HG03442 (cell line): ENCODE data around the gene SRGN.

Experiments used
- ATAC-seq: cut with Tn5 transposase; IDR thresholded peaks from one replicate; pipeline ENCODE4 v1.9.1; 2021; ENCODE audit warnings: mild to moderate bottlenecking, moderate library complexity; ENCODE audit not compliant: unreplicated experiment

The SRGN gene

DNA sequence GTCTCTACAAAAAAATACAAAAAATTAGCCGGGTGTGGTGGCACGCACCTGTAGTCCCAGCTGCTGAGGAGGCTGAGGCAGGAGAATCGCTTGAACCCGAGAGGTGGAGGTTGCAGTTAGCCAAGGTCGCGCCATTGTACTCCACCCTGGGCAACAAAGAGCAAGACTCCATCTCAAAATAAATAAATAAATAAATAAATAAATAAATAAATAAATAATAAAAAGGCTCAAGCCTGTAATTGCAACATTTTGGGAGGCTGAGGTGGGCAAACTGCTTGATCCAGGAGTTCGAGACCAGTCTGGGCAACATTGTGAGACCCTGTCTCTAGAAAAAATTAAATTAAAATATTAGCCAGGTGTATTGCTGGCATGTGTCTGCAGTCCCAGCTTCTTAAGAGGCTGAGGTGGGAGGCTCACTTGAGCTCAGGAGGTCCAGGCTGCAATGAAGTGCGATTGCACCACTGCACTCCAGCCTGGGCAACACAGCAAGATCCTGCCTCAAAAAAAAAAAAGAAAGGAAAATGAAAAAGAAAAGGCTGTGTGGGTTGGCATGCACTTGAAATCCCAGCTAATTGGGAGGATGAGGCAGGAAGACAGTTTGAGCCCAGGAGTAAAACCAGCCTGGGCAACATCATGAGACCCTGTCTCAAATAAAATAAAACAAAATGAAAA, 27.6 kb upstream of the SRGN start:
- ATAC-seq = no peak

DNA sequence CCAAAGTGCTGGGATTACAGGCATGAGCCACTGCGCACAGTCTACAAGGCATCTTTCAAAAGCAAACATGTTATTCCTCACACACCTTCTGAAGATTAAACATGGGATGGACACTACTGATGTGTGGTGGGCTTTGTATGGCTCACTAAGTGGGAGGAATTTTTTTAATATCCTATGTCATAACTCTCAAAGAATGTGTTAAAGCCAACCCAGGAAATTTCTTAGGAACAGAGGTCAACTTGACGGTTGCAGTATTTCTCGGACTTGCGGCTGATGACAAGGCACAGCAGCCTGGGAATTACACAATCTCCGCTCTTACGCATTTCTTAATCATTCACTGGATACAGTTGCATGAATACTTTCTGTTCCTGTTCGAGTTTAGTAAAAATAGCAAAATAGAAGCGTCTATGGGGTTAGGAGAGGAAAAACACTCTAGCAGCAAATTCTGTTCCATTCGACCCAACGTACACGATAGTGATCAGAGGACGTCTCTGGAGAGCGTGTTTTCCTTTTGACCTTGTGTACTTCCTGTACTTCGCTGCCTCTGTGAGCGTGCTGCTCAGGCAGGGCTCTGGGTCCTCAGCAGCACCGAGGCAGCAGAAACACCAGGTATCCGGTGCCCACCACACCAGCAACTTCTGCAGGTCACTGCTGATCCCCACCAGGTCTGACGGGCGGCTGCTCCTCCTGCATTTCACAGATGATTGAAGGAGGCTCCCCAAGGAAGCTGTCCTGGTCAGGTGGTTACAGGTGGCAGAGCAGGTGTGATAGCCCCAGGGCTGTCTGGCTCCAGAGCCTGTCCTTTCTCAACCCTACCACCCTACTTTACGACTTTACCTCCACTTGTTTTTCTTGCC, 26.4 kb upstream of the SRGN start:
- peak; percentile 36 for ATAC-seq

DNA sequence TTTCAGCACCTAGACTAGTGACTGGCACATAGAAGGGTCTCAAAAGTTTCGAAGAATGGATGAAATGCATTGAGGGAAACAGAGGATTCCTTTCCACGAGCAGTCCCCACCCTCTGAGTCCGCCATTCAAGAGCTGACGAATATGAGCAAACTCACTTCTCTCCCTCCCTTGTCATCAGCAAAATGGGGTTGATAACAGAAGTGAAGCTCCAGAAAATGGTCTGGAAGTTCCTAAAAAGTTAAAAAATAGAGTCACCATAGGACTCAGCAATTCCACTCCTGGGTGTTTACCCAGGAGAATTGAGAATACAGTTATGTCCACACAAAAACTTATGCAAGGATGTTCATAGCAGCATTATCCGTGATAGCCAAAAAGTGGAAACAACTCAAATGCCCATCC, 25.0 kb upstream of the SRGN start:
- no peak for ATAC-seq

DNA sequence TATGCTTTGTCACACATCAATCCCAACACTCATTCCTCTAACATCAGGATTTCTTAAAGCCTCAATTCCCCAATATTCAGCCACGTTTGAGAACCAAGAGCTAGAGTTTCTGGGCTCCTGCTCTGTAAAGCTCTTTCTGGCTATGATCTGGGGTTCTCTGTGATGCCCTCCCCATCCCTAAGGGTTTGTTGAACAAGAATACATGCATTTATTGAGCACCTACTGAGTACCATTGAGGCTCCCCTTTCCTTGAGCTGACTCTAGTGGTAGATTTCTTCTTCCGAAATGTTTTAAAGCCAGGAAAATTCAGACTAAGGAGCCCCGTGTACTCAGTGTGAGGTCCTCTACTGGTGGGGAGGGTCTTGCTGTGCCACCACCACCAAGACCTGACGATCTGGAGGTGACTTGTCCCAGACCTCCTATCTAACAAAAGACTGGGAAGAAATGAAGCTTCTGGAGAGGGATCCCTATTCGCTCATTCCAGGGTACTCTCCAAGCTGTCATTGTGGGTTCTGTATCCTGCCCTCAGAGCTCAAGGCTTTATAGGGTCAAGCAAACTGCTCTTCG, 23.1 kb upstream of the SRGN start:
- no peak for ATAC-seq

DNA sequence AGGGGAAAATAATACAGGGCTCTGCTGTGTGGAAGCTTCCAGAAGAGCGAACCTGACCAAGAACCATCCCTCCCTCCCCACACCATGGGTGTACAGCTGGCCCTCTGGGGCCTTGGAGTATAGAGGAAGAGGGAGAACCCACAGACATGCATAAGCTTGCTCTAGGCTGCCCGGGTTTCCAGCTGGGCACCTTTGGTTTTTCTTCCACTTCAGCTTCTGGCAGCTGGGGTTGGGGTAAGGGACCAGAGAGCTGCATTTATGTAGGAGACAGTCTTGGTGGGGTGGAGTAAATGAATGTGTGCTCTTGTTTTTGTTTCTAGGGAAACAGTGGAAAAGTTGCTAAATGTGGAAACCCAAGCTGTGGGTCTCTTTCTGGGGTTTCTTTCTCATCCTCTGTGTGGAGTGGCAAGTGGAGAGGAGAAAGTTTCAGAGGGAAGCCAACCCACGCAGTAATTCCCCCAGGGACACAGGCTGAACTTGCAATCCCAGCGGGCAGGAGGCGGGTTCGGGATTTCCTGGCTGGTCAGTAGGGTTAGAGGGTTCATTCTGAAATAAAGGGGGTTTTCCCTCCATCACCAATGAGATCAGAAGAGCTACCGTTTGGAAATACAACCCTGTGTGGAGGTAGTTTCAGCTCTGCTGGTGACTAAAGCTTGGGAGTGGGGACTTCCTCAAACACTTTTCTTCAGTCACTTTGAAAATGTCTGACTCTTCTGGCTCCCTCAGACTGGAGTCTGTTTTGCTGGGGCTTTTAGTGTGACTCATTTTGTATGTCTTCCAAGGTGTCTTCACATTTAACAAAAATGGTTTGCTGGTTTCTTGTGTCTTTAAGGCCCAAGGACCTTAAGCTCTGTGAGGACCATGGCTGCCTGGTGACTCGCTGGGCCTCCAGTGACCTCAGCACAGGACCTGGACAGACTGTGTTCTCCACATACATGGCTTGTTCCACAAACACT, 22.2 kb upstream of the SRGN start:
- ATAC-seq = peak; percentile 57

DNA sequence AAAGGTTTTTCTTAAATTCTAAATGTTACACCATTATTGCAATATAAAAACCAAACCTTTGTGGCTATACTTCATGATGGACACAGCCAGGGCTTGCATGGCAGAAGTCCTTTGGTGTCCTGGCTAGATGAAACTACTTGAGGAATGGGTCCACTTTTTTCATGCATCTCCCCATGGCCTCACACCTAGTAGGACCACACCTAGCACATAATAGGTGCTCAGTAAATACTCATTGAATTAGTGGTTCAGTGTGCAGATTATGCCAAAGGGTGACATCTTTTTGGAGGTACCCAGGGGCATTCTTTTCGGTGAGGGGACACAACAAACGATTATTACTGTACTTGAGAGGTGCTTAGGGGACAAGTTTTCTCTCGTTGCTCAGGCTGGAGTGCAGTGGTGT, 20.7 kb upstream of the SRGN start:
- ATAC-seq = no peak

DNA sequence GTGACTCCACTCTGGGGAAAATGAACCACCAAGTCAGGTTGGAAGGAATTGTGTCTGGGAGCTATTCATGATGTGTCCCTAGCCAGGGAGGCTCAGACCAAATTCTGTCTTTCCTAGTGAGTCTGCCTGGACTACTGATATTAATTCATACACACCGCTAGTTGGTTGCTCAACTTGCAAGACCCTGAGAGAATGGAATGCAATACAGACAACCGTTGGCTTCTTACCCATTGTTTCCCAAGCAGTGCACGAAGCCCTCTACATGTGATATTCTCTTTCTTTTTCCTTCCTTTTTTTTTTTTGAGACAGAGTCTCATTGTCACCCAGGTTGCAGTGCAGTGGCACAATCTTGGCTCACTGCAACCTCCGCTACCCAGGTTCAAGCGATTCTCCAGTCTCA, 19.4 kb upstream of the SRGN start:
- no peak for ATAC-seq

DNA sequence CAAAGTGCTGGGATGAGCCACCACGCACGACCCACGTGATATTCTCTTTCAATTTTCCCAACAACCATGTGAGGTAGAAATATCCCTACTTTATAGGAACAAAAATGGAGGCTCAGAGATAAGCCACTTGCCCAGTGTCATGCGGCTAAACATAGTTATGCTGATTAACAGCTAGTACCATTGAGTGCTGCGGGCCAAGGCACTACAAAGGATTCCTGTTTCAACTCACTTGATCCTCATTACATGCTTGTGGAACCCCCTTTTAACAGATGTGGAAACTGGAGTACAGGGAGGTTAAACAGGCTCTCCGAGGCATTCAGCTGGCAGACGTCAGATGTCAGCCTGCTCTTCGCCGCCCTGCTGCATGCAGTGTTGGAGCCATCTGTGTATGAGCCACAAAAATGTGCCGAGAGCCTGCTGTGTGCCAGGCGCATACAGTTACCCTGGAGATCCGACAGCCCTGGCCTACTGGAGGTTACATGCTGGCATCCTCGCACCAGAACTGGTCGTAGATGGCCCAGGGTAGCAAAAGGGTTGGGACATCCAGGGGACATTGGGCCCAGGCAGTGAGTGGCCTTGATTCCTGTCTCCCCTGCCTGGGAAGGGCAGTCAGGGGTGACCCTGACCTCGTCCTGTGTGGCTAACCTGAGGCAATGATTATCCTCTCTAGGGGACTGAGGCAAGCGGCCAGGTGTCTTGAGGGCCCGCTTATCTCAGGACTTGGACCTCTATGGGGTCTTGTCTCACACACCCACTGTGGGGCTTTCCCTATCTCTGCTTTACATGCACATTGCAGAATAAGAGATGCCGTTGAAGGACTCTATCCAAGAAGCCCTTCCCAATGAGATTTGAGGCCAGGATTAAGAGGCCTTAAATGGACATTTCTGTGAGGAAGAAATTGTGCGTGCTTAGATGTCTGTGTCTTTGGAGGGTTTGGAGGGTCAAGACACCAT, 18.5 kb upstream of the SRGN start:
- ATAC-seq = no peak

DNA sequence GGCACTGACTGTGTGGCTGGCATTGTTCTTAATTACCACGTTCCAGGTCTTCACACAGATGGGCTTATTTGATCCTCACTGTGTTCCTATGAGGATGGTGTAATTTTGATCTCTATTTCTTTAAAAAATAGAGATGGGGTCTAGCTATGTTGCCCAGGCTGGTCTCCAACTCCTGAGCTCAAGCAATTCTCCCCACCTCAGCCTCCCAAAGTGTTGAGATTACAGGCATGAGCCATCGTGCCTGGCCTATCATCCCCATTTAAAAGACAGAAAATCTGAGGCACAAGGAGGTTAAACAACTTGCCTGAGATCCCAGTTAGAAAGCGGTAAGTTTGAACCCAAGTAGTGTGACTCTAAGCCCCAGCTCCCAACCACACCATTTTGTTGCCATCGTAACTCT, 17.0 kb upstream of the SRGN start:
- no peak for ATAC-seq

DNA sequence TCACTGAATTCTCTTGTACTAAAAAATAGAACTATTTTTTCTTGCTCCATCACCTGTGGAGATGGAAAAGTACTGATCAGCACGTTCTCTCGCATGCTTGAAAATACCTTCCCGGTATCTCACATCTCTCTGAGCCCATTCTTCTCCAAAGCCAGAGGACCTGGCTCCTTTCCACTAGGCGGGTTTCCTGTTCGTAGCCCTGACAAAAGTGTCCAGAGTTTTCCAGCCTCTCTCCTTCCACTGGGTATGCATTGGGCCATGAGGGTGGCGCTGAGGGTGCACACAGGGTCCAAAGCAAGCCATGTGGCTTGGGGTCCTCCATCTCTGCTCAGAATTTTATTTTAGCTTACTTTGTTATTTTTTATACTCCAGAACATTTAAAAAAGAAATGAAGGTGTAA, 16.3 kb upstream of the SRGN start:
- ATAC-seq = no peak

DNA sequence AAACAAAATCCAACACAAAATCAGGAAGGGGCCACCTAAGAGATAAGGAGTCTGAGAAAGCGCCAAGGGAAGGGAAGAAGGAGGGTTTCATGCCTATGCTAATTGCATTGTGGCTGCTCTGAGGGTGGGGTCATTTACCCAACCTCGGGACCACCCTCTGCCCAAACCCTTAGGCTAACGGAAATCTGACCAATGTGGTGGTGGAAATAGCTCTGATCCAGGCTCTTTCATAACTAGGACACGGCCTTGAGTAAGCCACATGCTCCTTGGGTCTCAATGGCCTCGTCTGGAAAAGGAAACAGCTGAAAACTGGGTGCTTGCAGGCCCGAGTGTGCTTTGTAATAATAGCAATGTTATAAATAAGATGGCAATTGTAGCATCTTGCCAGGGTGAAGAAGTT, 14.9 kb upstream of the SRGN start:
- ATAC-seq = no peak

DNA sequence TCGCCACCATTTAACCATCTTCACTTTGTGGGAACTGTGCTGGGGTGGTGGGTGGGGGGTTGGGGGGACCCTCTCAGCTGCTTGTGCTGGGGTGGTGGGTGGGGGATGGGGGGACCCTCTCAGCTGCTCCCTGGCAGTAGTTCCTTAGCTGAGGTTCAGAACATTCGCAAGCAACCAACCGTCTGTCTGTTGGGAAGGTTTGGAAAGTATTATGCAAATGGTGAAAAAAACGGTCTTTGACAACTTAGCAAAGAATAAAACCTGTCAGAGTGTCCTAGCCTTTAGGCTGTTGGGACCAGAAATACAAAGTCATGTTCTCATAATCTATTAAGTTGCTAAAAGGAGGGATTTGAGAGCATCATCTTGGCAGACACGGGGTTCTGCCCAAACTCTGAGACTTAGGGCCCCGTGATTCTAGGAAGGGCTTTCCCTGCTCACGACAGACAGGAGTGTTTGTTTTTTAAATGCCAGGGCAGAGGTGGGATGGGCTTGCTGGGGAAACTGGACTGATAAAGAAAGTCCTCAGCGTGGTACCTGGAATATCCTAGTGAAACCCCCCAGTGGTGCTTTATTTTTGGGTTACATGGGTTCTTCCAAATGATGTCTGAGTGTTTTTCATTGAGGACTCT, 14.1 kb upstream of the SRGN start:
- no peak for ATAC-seq

DNA sequence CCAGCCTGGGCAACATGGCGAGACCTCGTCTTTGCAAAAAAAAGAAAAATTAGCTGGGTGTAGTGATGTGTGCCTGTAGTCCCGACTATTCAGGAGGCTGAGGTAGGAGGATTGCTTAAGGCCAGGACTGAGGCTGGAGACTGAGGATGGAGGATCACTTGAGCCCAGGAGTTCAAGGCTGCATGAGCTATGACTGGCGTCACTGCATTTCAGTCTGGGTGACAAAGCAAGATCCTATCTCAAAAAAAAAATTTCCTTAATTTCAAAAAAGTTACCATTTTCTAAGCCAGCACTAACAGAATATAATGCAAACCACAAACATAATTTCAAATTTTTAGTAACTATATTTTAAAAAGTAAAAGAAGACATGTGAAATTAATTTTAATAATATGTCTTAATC, 13.4 kb upstream of the SRGN start:
- ATAC-seq = no peak

DNA sequence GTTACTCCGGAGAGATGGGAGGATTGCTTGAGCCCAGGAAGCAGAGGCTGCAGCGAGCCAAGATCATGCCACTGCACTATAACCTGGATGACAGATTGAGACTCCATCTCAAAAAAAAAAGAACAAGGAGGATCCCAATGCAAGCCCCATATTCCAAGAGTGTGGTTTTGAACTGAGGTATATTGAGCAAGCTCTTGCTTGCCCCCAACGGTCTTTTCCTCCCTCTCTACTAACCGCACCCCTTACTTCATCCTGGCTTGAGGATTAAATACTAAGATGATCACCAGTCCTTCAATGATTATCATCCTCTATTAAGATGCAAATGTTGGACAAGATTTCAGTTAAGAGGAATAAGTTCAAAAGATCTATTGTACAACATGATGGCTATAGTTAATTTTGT, 12.5 kb upstream of the SRGN start:
- ATAC-seq = no peak

DNA sequence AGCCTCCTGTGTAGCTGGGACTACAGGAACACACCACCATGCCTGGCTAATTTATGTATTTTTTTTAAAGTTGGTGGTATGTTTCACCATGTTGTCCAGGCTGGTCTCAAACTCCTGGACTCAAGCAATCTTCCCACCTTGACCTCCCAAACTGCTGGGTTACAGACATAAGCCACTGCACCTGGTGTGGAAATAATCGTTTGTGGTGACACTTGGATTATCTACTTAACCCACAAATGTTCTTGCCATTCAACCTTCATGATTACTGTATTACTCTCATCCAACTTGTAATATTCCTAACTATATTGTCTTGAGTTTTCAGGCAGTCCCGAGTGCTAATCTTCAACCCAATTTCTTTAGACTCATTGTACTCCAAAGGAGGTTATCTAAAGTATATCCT, 9.6 kb upstream of the SRGN start:
- ATAC-seq = no peak

DNA sequence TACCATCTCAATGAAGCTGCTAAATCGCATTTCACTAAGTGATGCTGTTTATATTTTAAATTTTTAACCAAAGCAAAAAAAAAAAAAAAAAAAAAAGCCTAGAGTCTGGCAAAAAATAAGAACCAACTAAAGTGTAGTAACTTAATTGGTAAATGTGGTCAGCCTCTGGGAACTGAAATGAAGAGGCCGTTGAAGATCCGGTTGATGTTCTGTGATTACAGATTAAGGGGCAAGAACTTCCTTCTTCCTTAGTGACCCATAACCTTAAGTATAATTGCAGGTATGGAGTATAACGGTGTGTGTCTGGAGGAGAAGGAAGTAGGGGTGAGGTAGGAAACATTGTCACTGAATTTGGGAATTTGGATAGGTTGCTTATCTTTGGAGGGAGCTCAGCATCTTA, 7.7 kb upstream of the SRGN start:
- ATAC-seq = no peak

DNA sequence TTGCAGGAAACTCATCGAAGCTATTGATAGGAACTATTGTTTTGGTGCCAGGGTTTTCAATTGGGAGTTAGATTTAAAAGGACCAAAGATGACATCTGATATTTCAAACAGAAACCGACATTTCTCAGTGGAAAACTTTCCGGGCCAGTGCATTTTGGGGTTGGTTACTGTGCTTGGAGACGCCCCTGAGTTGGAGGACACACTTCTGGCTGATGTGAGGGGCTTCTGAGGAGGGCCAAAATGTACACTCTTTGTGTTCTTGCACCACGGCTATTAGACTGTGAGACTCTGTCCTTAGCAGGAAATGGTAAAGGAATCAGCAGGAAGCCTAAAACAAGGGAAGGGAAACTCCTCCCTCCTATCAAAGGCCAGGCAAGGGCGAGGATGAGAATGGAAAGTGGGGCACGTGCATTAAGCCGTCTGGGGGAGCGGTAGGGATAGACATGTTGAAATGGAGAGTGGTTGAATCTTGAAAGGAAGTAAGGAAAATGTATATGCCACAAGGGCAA, 1.8 kb upstream of the SRGN start:
- no peak for ATAC-seq

DNA sequence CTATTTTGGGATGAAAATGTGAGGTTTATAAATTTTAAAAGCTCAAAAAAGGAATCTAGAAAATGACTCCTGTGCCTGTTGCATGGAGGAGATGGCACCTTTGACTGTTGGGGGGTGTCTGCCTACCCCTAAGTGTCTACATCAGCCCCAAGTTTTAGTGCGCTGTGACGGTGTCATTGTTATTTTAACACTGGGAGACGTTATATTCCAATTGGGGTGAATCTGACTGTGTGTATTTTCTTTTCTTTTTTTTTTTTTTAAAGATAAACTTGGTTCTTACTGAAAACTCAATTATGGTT, 517 bp downstream of the SRGN start:
- ATAC-seq = no peak

DNA sequence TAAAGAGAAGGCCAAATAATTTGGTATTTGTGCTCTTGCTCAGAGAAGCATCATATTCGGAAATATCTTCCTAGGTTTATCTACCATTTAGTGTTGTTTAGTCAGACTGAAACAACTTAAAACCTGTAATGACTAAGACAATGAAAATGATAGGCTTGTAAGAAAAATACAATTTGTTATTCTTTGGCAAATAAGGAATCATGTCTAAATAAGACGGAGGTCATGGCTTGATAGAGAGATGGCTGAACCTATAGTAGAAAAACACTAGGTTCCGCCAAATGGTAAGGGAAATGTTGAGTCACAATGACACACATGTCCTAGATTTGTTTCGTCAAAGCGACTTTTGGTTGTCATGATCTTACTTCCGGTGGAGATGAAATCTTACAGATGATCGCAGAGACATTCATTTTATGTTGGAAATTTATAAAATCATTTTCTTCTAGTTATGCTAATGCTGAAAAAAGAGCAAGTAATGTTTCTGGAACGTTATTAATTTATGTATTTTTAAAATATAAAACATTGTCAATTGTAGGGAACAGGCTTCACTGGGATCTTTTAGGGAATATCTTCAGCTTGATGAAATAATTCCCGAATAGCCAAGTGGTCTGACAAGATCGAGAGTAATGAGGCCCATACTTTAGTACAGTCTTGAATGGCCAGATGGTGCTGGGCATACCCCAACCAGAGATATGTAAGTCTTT, 1.0 kb downstream of the SRGN start:
- ATAC-seq = no peak
